SK-N-SH (cell line): Measurements from ENCODE around the gene ADGRB2. TPM values are rescaled to one million over a fixed set of nuclear protein-coding genes. Genes with fewer than 3 reads are reported as not detected.

Experiments
- CTCF ChIA-PET: fragments of 300-600, 350-600 bp; formaldehyde crosslinking; extraction: SDS; loops from one replicate; lab custom pipeline; 2021; lab: Yijun Ruan, JAX
- POLR2A ChIA-PET: fragments of 350-600 bp; sonication (Branson Sonifier 250); formaldehyde crosslinking; extraction: SDS; loops from one replicate; lab custom pipeline; 2020; ENCODE audit warnings: antibody characterized with exemption, inconsistent platforms; lab: Yijun Ruan, JAX
- DNase-seq: peaks from one replicate; pipeline ENCODE4 v3.0.0; 2012
- H2AFZ ChIP-seq: fragments of 200-600 bp; sonication (generic); 2 replicates; pipeline ENCODE4 v1.8.1; 2016; ENCODE audit warnings: antibody characterized with exemption, mild to moderate bottlenecking, low read depth
- H3F3A ChIP-seq: fragments of 200-600 bp; sonication (generic); replicated peaks from 2 replicates; pipeline ENCODE3; 2016; ENCODE audit warnings: antibody characterized with exemption, mild to moderate bottlenecking; ENCODE audit not compliant: insufficient read depth
- H3K27ac ChIP-seq, 2 experiments: fragments of 200-500 bp in 1 of 2; fragments of 200-600 bp in 1 of 2; sonication (Bioruptor generic) in 1 of 2; sonication (generic), shearing (Covaris generic) in 1 of 2; 2 replicates each; pipeline versions ENCODE4 v1.5.1 to v1.6.1; 2014 to 2016; ENCODE audit warnings: low read depth in 2 of 2, inconsistent platforms in 1 of 2, low read length in 1 of 2, mild to moderate bottlenecking in 1 of 2, mixed read lengths in 1 of 2
- H3K27me3 ChIP-seq: fragments of 200-600 bp; sonication (generic), shearing (Covaris generic); 2 replicates; pipeline ENCODE4 v1.6.1; 2016; ENCODE audit warnings: mixed run types; ENCODE audit not compliant: insufficient read depth
- H3K36me3 ChIP-seq, 2 experiments: fragments of 200-500 bp in 1 of 2; fragments of 200-600 bp in 1 of 2; sonication (Bioruptor generic) in 1 of 2; sonication (generic) in 1 of 2; replicated peaks in 1 of 2; 2 replicates each; pipeline versions ENCODE3 to v1.5.1; 2014 to 2016; ENCODE audit warnings: low read length in 1 of 2, mild to moderate bottlenecking in 1 of 2; ENCODE audit not compliant: insufficient read depth in 2 of 2, control insufficient read depth in 1 of 2
- H3K4me1 ChIP-seq, 2 experiments: fragments of 200-500 bp in 1 of 2; fragments of 200-600 bp in 1 of 2; sonication (Bioruptor generic) in 1 of 2; sonication (generic), shearing (Covaris generic) in 1 of 2; 2 replicates each; pipeline versions ENCODE4 v1.5.1 to v1.6.1; 2014 to 2016; ENCODE audit warnings: low read depth in 1 of 2, low read length in 1 of 2, mixed run types in 1 of 2; ENCODE audit not compliant: insufficient read depth in 2 of 2, control insufficient read depth in 1 of 2
- H3K4me2 ChIP-seq: fragments of 200-600 bp; sonication (generic), shearing (Covaris generic); 2 replicates; pipeline ENCODE4 v1.6.1; 2017; ENCODE audit warnings: mixed run types
- H3K4me3 ChIP-seq, 2 experiments: fragments of 200-500 bp in 1 of 2; fragments of 200-600 bp in 1 of 2; sonication (Bioruptor generic) in 1 of 2; sonication (generic), shearing (Covaris generic) in 1 of 2; 2 replicates each; pipeline versions ENCODE4 v1.5.1 to v1.8.1; 2014 to 2016; ENCODE audit warnings: low read depth in 2 of 2, inconsistent platforms in 1 of 2, low read length in 1 of 2, mild to moderate bottlenecking in 1 of 2, mixed read lengths in 1 of 2, moderate library complexity in 1 of 2
- H3K79me2 ChIP-seq: fragments of 200-600 bp; sonication (generic); 2 replicates; pipeline ENCODE4 v1.8.1; 2017; ENCODE audit warnings: mild to moderate bottlenecking; ENCODE audit not compliant: insufficient read depth
- H3K9ac ChIP-seq: fragments of 200-600 bp; sonication (generic); 2 replicates; pipeline ENCODE4 v1.6.1; 2017; ENCODE audit warnings: mixed run types
- H3K9me2 ChIP-seq: fragments of 200-600 bp; sonication (generic); 2 replicates; pipeline ENCODE4 v1.6.1; 2017; ENCODE audit warnings: mixed run types
- H3K9me3 ChIP-seq: fragments of 200-600 bp; sonication (generic); 2 replicates; pipeline ENCODE4 v1.6.1; 2017; ENCODE audit warnings: mixed run types, mild to moderate bottlenecking, moderate library complexity
- H4K20me1 ChIP-seq: fragments of 200-600 bp; sonication (generic); 2 replicates; pipeline ENCODE4 v1.6.1; 2017; ENCODE audit warnings: mild to moderate bottlenecking, mixed run types; ENCODE audit not compliant: insufficient read depth
- CTCF ChIP-seq: fragments of 200-600 bp; sonication (generic); IDR thresholded peaks from 2 replicates; pipeline ENCODE4 v1.6.1; 2017; ENCODE audit warnings: antibody characterized with exemption, mild to moderate bottlenecking, moderate library complexity
- ELF1 ChIP-seq: IDR thresholded peaks from 2 replicates; pipeline ENCODE4 v1.4.0; 2012
- EP300 ChIP-seq, 2 experiments: IDR thresholded peaks; 2 replicates each; pipeline versions ENCODE4 v1.4.0 to v1.6.1; 2012; ENCODE audit warnings: borderline replicate concordance in 1 of 2, low read depth in 1 of 2, low read length in 1 of 2
- GABPA ChIP-seq: IDR thresholded peaks from 2 replicates; pipeline ENCODE4 v1.4.0; 2012; ENCODE audit warnings: low read depth, mild to moderate bottlenecking
- GATA2 ChIP-seq: sonication (generic); formaldehyde crosslinking; IDR thresholded peaks from 2 replicates; pipeline ENCODE4 v1.5.0; 2020; ENCODE audit warnings: mild to moderate bottlenecking, missing genetic modification reagents
- NFIC ChIP-seq: IDR thresholded peaks from 2 replicates; pipeline ENCODE4 v1.4.0; 2012; ENCODE audit warnings: borderline replicate concordance
- NRF1 ChIP-seq: IDR thresholded peaks from 2 replicates; pipeline ENCODE4 v1.6.1; 2012; ENCODE audit warnings: low read depth, mild to moderate bottlenecking, low read length
- POLR2AphosphoS5 ChIP-seq: IDR thresholded peaks from 2 replicates; pipeline ENCODE4 v1.6.1; 2012; ENCODE audit warnings: low read depth, low read length
- RAD21 ChIP-seq: IDR thresholded peaks from 2 replicates; pipeline ENCODE4 v1.6.1; 2012; ENCODE audit warnings: mild to moderate bottlenecking, low read length
- REST ChIP-seq: IDR thresholded peaks from 2 replicates; pipeline ENCODE4 v1.6.1; 2012; ENCODE audit warnings: mild to moderate bottlenecking, low read depth, low read length, moderate library complexity
- RFX5 ChIP-seq: IDR thresholded peaks from 2 replicates; pipeline ENCODE4 v1.6.1; 2012; ENCODE audit warnings: mild to moderate bottlenecking, improper control_type of control experiment, low read length
- RXRA ChIP-seq: IDR thresholded peaks from 2 replicates; pipeline ENCODE4 v1.4.0; 2012; ENCODE audit warnings: low read depth, mild to moderate bottlenecking, borderline replicate concordance
- TAF1 ChIP-seq: IDR thresholded peaks from 2 replicates; pipeline ENCODE4 v1.6.1; 2012; ENCODE audit warnings: low read depth, mild to moderate bottlenecking, low read length, moderate library complexity, borderline replicate concordance
- USF1 ChIP-seq: IDR thresholded peaks from 2 replicates; pipeline ENCODE4 v1.4.0; 2012; ENCODE audit warnings: low read depth, borderline replicate concordance
- USF2 ChIP-seq: fragments of 150-350 bp; IDR thresholded peaks from 2 replicates; pipeline ENCODE4 v1.6.1; 2017; ENCODE audit warnings: antibody characterized with exemption, low read length, low read depth, borderline replicate concordance
- YY1 ChIP-seq: IDR thresholded peaks from 2 replicates; pipeline ENCODE4 v1.4.0; 2012; ENCODE audit warnings: low read depth, mild to moderate bottlenecking
- WGBS: methylation state at CpG from one replicate; pipeline ENCODE4 v1.1.6; 2017; ENCODE audit warnings: low lambda C conversion rate; 5-methylcytosine and 5-hydroxymethylcytosine counted together
- polyA plus RNA-seq, 3 experiments: library from polyadenylated mRNA; depleted of rRNA; stranded (reverse); fragments of >200 nt; gene quantifications; 2 replicates each; pipeline ENCODE4 v1.2.3, GENCODE V29; 2012
- small RNA-seq, 7 experiments: library from RNA; depleted of rRNA; stranded (forward); fragments of <200 nt; gene quantifications; one replicate each; pipeline ENCODE3, GENCODE V24; 2012

ADGRB2 gene
- polyA plus RNA-seq, 1 of the 3 experiments (the other 2 are of a cell fraction) = 13.0 TPM

GRCh38 chr1:31677401-31677800, 86.7 kb downstream of the ADGRB2 start:
- Histone ChIP-seq H3K4me1 (peaks cover 0 to 15% of the 10 kb centered on the region in 2 experiments; a peak in 1 of 4 replicates), H3K79me2 (no peaks in the 10 kb centered on the region), H3K9me3 (no peaks in the 10 kb centered on the region), H2AFZ (no peak overlapping the region), H3F3A (no peaks in the 10 kb centered on the region), H3K27ac (no peak overlapping the region), H3K36me3 (no peaks in the 10 kb centered on the region), H4K20me1 (no peaks in the 10 kb centered on the region), H3K9ac (no peak overlapping the region), H3K27me3 (no peaks in the 10 kb centered on the region), H3K4me3 (no peak overlapping the region), H3K4me2 (no peak overlapping the region), H3K9me2 (no peaks in the 10 kb centered on the region)
- ChIA-PET POLR2A (no interaction called here), CTCF (interaction anchor here (0.7 to 2.1 kb wide), 5 partner anchors 13 to 112 kb away, joined by 3 to 8 read pairs (median 4); no protein-coding TSS in a partner anchor)
- no peak for DNase-seq
- 69% methylated on average over 3 of the region's 3 CpGs for WGBS
- TF ChIP-seq RFX5 (no peak), REST (no peak), GABPA (no peak), NFIC (no peak), CTCF (no peak), YY1 (no peak), EP300 (IDR thresholded peaks at IDR 0.05; ENCODE audit: borderline replicate concordance in 1 of 2, low read depth in 1 of 2, low read length in 1 of 2) (no peak), POLR2AphosphoS5 (no peak), ELF1 (no peak), USF1 (no peak), GATA2 (CRISPR knock-in tag) (no peak), TAF1 (no peak), RAD21 (no peak), USF2 (no peak), RXRA (no peak), NRF1 (no peak)

Small RNAs within 50 kb of the gene (small RNA-seq; reads per million reads assigned to genes)
- gene MIR4254 = 0 to 0.21 (median 0) reads per million in 7 experiments

Other genes with a start within 250 kb of the ADGRB2 start
- gene TINAGL1, start 187.8 kb downstream of the ADGRB2 start, polyA plus RNA-seq (2012; rRNA removed) = 0.23 TPM in 1 of 2 replicates, not detected in the other
- gene HCRTR1, start 146.7 kb downstream of the ADGRB2 start, polyA plus RNA-seq (2012; rRNA removed) = 0.03 TPM in 1 of 2 replicates, not detected in the other
- 51.9 and 63.4 TPM in 2 replicates for gene PEF1, start 119.5 kb downstream of the ADGRB2 start, polyA plus RNA-seq (2012; rRNA removed)
- gene COL16A1, start 60.3 kb downstream of the ADGRB2 start, polyA plus RNA-seq (2012; rRNA removed) = 9.0 and 10.4 TPM in 2 replicates
- 10.7 and 12.5 TPM in 2 replicates for gene SPOCD1, start 51.7 kb upstream of the ADGRB2 start, polyA plus RNA-seq (2012; rRNA removed)
- 41.7 and 46.7 TPM in 2 replicates for gene PTP4A2, start 174.0 kb upstream of the ADGRB2 start, polyA plus RNA-seq (2012; rRNA removed)
- 37.7 and 52.8 TPM in 2 replicates for gene KHDRBS1, start 249.5 kb upstream of the ADGRB2 start, polyA plus RNA-seq (2012; rRNA removed)